HepG2 (cell line): Measurements from ENCODE around the gene MRPS5. TPM values are rescaled to one million over a fixed set of nuclear protein-coding genes. Genes with fewer than 3 reads are reported as not detected.

Experiments used
- ARNTL ChIP-seq: sonication (generic); formaldehyde crosslinking; IDR thresholded peaks from 2 replicates; pipeline ENCODE4 v1.4.0; 2020; ENCODE audit warnings: mild to moderate bottlenecking, missing genetic modification reagents
- IRF2 ChIP-seq: IDR thresholded peaks from 2 replicates; pipeline ENCODE4 v1.6.1; 2018; ENCODE audit warnings: missing genetic modification reagents, missing compliant biosample characterization
- KMT2A ChIP-seq: sonication (generic); formaldehyde crosslinking; IDR thresholded peaks from 2 replicates; pipeline ENCODE4 v1.4.0; 2020; ENCODE audit warnings: missing genetic modification reagents
- MAFF ChIP-seq: IDR thresholded peaks from 2 replicates; pipeline ENCODE4 v1.6.1; 2011; ENCODE audit warnings: low read depth, low read length, improper control_type of control experiment
- MEIS1 ChIP-seq: sonication (generic); formaldehyde crosslinking; IDR thresholded peaks from 2 replicates; pipeline ENCODE4 v1.9.0; 2021; ENCODE audit warnings: mild to moderate bottlenecking, missing genetic modification reagents, moderate library complexity, borderline replicate concordance
- SAP130 ChIP-seq: IDR thresholded peaks from 2 replicates; pipeline ENCODE4 v1.6.1; 2016; ENCODE audit warnings: low read depth
- SNAPC2 ChIP-seq: sonication (generic); formaldehyde crosslinking; IDR thresholded peaks from 2 replicates; pipeline ENCODE4 v1.8.1; 2022; ENCODE audit warnings: mild to moderate bottlenecking, missing genetic modification reagents
- TBL1XR1 ChIP-seq: fragments of 150-350 bp; IDR thresholded peaks from 2 replicates; pipeline ENCODE4 v1.6.1; 2014; ENCODE audit warnings: borderline replicate concordance, low read length; ENCODE audit not compliant: partially characterized antibody
- ZNF333 ChIP-seq: sonication (generic); formaldehyde crosslinking; IDR thresholded peaks from 2 replicates; pipeline ENCODE4 v1.4.0; 2020; ENCODE audit warnings: mild to moderate bottlenecking, missing genetic modification reagents, borderline replicate concordance
- ZNF337 ChIP-seq: sonication (generic); formaldehyde crosslinking; IDR thresholded peaks from 2 replicates; pipeline ENCODE4 v1.5.1; 2020; ENCODE audit warnings: missing genetic modification reagents, low read depth, mild to moderate bottlenecking, borderline replicate concordance
- ZNF383 ChIP-seq: sonication (generic); formaldehyde crosslinking; IDR thresholded peaks from 2 replicates; pipeline ENCODE4 v1.4.0; 2020; ENCODE audit warnings: missing genetic modification reagents, mild to moderate bottlenecking, borderline replicate concordance
- ZNF598 ChIP-seq: sonication (generic); formaldehyde crosslinking; IDR thresholded peaks from 2 replicates; pipeline ENCODE4 v1.5.1; 2020; ENCODE audit warnings: mild to moderate bottlenecking, missing genetic modification reagents, borderline replicate concordance
- ZNF782 ChIP-seq: sonication (generic); formaldehyde crosslinking; IDR thresholded peaks from 2 replicates; pipeline ENCODE4 v1.4.0; 2020; ENCODE audit warnings: missing genetic modification reagents, mild to moderate bottlenecking, borderline replicate concordance
- polyA plus RNA-seq, 8 experiments: library from polyadenylated mRNA; depleted of rRNA in 3 of 8; stranded (reverse) in 7 of 8; unstranded in 1 of 8; fragments of >200 nt; fragmentation: Illumina TruSeq in 4 of 8; extraction: Trizol in 4 of 8; gene quantifications; 2 replicates each; pipeline versions ENCODE4 v1.2.1 to v1.2.3, GENCODE V29; 2011 to 2016; ENCODE audit warnings: low read depth in 4 of 8, missing spikeins in 1 of 8, mixed read lengths in 1 of 8; ENCODE audit not compliant: insufficient read depth in 1 of 8
- total RNA-seq, 5 experiments: library from RNA; depleted of rRNA; stranded (reverse); fragments of >200 nt; fragmentation: Illumina TruSeq; extraction: Trizol; gene quantifications; 2 replicates each; pipeline ENCODE4 v1.2.3, GENCODE V29; 2016; ENCODE audit warnings: low read depth in 1 of 5
- TF ChIP-seq, protein P1 (sequence below): sonication (generic); formaldehyde crosslinking; IDR thresholded peaks from 2 replicates; pipeline ENCODE4 v1.4.0; 2020; ENCODE audit warnings: missing genetic modification reagents, mild to moderate bottlenecking, borderline replicate concordance
- TF ChIP-seq, protein P2 (sequence below), 2 experiments: sonication (generic) in 1 of 2; formaldehyde crosslinking in 1 of 2; IDR thresholded peaks; 2 replicates each; pipeline versions ENCODE4 v1.6.1 to v1.9.0; 2014 to 2022; ENCODE audit warnings: antibody characterized with exemption in 1 of 2, borderline replicate concordance in 1 of 2, inconsistent platforms in 1 of 2, low read depth in 1 of 2, missing genetic modification reagents in 1 of 2
- TF ChIP-seq, protein P3 (sequence below): sonication (generic); formaldehyde crosslinking; IDR thresholded peaks from 2 replicates; pipeline ENCODE4 v1.9.0; 2022; ENCODE audit warnings: low read depth, missing genetic modification reagents
- TF ChIP-seq, protein P4 (sequence below): IDR thresholded peaks from 2 replicates; pipeline ENCODE4 v1.6.1; 2016

Gene MRPS5
- total and polyA plus RNA-seq, 2 of the 13 experiments (the other 11 are each of a cell fraction or from before 2014, with no cell fraction given), result 98.8 to 134 TPM

DNA sequence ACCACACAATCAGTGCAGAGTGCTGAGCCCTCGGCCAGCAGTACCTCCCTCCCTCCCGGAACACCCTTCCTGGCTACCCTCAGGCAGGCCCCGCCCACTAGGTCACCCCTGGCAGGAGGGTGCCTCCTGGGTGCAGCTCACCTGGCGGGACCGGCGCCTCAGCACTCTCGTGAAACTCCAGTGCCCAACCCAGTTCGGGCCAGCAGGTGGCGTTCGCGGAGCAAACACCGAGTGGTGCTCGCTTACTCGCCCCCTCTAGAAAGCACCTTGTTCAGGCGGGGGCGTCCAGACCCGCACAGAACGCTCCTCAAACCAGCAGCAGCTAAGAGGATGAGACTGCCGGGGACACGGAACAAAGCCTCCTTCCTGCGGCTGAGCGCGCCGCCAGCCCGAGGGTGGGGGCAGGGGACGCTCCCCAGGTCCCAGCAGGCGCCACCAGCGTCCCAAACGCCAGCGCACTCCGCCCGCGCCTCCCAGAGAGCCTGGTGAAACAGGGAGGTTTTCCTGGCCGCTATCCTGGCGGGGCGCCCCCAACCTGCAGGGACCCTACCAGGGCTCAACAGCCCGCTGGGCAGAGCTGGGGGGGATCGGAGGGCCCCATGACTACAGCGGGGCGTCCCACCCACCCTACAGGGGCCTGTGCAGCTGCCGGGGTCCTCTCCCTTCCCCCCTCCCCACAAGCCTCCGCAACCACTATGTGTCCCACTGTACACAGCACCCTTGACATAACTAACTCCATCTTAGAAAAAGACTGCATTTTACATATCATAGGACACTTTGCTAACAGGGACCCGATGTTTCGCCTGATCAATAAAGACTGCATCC lies 44.7 kb downstream of the MRPS5 start (continued):
- TF ChIP-seq, protein P1, sequence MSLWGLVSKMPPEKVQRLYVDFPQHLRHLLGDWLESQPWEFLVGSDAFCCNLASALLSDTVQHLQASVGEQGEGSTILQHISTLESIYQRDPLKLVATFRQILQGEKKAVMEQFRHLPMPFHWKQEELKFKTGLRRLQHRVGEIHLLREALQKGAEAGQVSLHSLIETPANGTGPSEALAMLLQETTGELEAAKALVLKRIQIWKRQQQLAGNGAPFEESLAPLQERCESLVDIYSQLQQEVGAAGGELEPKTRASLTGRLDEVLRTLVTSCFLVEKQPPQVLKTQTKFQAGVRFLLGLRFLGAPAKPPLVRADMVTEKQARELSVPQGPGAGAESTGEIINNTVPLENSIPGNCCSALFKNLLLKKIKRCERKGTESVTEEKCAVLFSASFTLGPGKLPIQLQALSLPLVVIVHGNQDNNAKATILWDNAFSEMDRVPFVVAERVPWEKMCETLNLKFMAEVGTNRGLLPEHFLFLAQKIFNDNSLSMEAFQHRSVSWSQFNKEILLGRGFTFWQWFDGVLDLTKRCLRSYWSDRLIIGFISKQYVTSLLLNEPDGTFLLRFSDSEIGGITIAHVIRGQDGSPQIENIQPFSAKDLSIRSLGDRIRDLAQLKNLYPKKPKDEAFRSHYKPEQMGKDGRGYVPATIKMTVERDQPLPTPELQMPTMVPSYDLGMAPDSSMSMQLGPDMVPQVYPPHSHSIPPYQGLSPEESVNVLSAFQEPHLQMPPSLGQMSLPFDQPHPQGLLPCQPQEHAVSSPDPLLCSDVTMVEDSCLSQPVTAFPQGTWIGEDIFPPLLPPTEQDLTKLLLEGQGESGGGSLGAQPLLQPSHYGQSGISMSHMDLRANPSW (CRISPR knock-in tag), result no peak
- TF ChIP-seq, protein P2, sequence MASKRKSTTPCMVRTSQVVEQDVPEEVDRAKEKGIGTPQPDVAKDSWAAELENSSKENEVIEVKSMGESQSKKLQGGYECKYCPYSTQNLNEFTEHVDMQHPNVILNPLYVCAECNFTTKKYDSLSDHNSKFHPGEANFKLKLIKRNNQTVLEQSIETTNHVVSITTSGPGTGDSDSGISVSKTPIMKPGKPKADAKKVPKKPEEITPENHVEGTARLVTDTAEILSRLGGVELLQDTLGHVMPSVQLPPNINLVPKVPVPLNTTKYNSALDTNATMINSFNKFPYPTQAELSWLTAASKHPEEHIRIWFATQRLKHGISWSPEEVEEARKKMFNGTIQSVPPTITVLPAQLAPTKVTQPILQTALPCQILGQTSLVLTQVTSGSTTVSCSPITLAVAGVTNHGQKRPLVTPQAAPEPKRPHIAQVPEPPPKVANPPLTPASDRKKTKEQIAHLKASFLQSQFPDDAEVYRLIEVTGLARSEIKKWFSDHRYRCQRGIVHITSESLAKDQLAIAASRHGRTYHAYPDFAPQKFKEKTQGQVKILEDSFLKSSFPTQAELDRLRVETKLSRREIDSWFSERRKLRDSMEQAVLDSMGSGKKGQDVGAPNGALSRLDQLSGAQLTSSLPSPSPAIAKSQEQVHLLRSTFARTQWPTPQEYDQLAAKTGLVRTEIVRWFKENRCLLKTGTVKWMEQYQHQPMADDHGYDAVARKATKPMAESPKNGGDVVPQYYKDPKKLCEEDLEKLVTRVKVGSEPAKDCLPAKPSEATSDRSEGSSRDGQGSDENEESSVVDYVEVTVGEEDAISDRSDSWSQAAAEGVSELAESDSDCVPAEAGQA (IDR thresholded peaks at IDR 0.05; ENCODE audit: low read depth), result no peak
- TF ChIP-seq, protein P2 (CRISPR knock-in tag; IDR thresholded peaks at IDR 0.05; ENCODE audit: borderline replicate concordance), result no peak
- TF ChIP-seq ARNTL (CRISPR knock-in tag) (no peak), SAP130 (CRISPR knock-in tag) (peak; percentile 59), MAFF (no peak), ZNF598 (CRISPR knock-in tag) (0 out of 2 replicates have a peak, but pooled peaks have one; percentile 33), ZNF782 (CRISPR knock-in tag) (no peak), ZNF337 (CRISPR knock-in tag) (no peak), ZNF333 (CRISPR knock-in tag) (no peak), MEIS1 (no peak), TBL1XR1 (no peak), KMT2A (CRISPR knock-in tag) (peak; percentile 26; the same call in 1 of the 2 replicates), ZNF383 (CRISPR knock-in tag) (no peak), SNAPC2 (CRISPR knock-in tag) (0 out of 2 replicates have a peak, but pooled peaks have one; percentile 26), IRF2 (peak; percentile 44; the same call in 1 of the 2 replicates)
- TF ChIP-seq, protein P3, sequence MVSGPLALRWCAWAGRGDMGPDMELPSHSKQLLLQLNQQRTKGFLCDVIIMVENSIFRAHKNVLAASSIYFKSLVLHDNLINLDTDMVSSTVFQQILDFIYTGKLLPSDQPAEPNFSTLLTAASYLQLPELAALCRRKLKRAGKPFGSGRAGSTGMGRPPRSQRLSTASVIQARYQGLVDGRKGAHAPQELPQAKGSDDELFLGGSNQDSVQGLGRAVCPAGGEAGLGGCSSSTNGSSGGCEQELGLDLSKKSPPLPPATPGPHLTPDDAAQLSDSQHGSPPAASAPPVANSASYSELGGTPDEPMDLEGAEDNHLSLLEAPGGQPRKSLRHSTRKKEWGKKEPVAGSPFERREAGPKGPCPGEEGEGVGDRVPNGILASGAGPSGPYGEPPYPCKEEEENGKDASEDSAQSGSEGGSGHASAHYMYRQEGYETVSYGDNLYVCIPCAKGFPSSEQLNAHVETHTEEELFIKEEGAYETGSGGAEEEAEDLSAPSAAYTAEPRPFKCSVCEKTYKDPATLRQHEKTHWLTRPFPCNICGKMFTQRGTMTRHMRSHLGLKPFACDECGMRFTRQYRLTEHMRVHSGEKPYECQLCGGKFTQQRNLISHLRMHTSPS (CRISPR knock-in tag), result peak; percentile 85
- TF ChIP-seq, protein P4, sequence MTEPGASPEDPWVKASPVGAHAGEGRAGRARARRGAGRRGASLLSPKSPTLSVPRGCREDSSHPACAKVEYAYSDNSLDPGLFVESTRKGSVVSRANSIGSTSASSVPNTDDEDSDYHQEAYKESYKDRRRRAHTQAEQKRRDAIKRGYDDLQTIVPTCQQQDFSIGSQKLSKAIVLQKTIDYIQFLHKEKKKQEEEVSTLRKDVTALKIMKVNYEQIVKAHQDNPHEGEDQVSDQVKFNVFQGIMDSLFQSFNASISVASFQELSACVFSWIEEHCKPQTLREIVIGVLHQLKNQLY (CRISPR knock-in tag), result no peak
